HFFc6 (cell line): ENCODE data around the gene IRGC. TPM values are rescaled to one million over a fixed set of nuclear protein-coding genes. Genes with fewer than 3 reads are reported as not detected.
A peak's percentile ranks its signal among the peaks of the same experiment; 100 is the strongest.

Experiments
- DNase-seq: peaks from one replicate; pipeline ENCODE4 v3.0.0-alpha.2; 2018
- H3K27ac Mint-ChIP-seq: 2 replicates; pipeline ENCODE4 v1.8.0; 2020; ENCODE audit warnings: mild to moderate bottlenecking, mixed read lengths
- H3K27me3 Mint-ChIP-seq: 2 replicates; pipeline ENCODE4 v1.8.0; 2021; ENCODE audit warnings: mild to moderate bottlenecking, moderate library complexity, mixed read lengths; ENCODE audit not compliant: insufficient read depth
- H3K36me3 Mint-ChIP-seq: 2 replicates; pipeline ENCODE4 v1.8.0; 2021; ENCODE audit warnings: low read depth, mixed read lengths
- H3K4me1 Mint-ChIP-seq: 2 replicates; pipeline ENCODE4 v1.8.0; 2020; ENCODE audit warnings: low read depth, mixed read lengths
- H3K4me3 Mint-ChIP-seq: 2 replicates; pipeline ENCODE4 v1.8.0; 2020; ENCODE audit warnings: mild to moderate bottlenecking, moderate library complexity, mixed read lengths
- H3K9me3 Mint-ChIP-seq: 2 replicates; pipeline ENCODE4 v1.8.0; 2020; ENCODE audit warnings: mild to moderate bottlenecking, mixed read lengths
- long read RNA-seq: library from polyadenylated mRNA; unstranded; transcript quantifications from one replicate; pipeline ENCODE4 v2.0.0, GENCODE V29; 2019
- total RNA-seq, 6 experiments: library from RNA; stranded (reverse); fragmentation: NEBNext Ultra II Directional; extraction: Animal tissue kit (Norgen Biotek cat#: 25700); gene quantifications; 2 replicates in 1 of 6; 3 replicates in 5 of 6; pipeline ENCODE4 v1.2.3, GENCODE V29; 2021
- TF ChIP-seq, protein P1 (sequence below): fragments of 200-600 bp; sonication (generic); IDR thresholded peaks from 2 replicates; pipeline ENCODE4 v1.5.0; 2021; ENCODE audit warnings: antibody characterized with exemption, mild to moderate bottlenecking

IRGC gene
- not detected for total RNA-seq
- long read RNA-seq = 0 reads

DNA sequence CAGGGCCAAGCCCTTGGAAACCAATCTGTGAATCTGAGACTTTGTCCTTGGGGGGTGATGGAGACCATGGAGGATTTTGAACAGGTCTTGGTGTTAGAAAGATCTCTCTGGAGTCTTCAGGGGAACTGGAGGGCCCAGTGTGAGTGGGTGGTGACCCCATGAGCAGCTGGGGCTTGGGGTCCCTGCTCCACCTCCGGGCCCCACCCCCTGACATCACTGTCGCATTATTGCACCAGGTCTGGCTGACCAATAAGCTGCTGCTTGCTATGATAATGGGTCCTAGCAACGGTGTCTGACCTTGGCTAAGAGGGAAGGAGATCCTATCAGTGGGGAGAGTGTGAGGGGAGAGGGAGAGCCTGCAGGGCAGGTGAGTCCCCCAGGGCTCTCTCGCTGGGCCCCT is at the start of gene IRGC:
TSS of gene IRGC (plus strand) at position 301 of the 400 bp plus-strand sequence. CDS start 2,483 bp downstream, outside the sequence.
- Mint-ChIP-seq H3K4me1 (no peaks in the 10 kb centered on the region; the same call in 1 of the 2 replicates), H3K36me3 (no peaks in the 10 kb centered on the region), H3K27me3 (peaks cover 7% of the 10 kb centered on the region), H3K4me3 (no peak within 1 kb of the TSS), H3K9me3 (no peaks in the 10 kb centered on the region), H3K27ac (no peak within 1 kb of the TSS)
- no peak for DNase-seq
- TF ChIP-seq, protein P1, sequence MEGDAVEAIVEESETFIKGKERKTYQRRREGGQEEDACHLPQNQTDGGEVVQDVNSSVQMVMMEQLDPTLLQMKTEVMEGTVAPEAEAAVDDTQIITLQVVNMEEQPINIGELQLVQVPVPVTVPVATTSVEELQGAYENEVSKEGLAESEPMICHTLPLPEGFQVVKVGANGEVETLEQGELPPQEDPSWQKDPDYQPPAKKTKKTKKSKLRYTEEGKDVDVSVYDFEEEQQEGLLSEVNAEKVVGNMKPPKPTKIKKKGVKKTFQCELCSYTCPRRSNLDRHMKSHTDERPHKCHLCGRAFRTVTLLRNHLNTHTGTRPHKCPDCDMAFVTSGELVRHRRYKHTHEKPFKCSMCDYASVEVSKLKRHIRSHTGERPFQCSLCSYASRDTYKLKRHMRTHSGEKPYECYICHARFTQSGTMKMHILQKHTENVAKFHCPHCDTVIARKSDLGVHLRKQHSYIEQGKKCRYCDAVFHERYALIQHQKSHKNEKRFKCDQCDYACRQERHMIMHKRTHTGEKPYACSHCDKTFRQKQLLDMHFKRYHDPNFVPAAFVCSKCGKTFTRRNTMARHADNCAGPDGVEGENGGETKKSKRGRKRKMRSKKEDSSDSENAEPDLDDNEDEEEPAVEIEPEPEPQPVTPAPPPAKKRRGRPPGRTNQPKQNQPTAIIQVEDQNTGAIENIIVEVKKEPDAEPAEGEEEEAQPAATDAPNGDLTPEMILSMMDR = no peak

- Mint-ChIP-seq H3K27me3 (no peaks in the 10 kb centered on the region; the same call in none of the 2 replicates), H3K36me3 (peaks cover 46% of the 10 kb centered on the region), H3K4me1 (peaks cover 28% of the 10 kb centered on the region), H3K27ac (peak overlapping the region; percentile 95), H3K4me3 (peak overlapping the region; percentile 97), H3K9me3 (no peaks in the 10 kb centered on the region)
- TF ChIP-seq, protein P1 = no peak
- DNase-seq = no peak
These were observed 48.6 kb upstream of the IRGC start for GRCh38 chr19:43667126-43667875.

GRCh38 chr19:43667876-43668405 is 47.9 kb upstream of the IRGC start:
- H3K27ac Mint-ChIP-seq = peak overlapping the region; percentile 95
- TF ChIP-seq, protein P1 = no peak
- peaks cover 39% of the 10 kb centered on the region for H3K36me3 Mint-ChIP-seq
- peaks cover 31% of the 10 kb centered on the region for H3K4me1 Mint-ChIP-seq
- no peaks in the 10 kb centered on the region for H3K9me3 Mint-ChIP-seq
- H3K4me3 Mint-ChIP-seq = peak overlapping the region; percentile 97
- H3K27me3 Mint-ChIP-seq = no peaks in the 10 kb centered on the region; the same call in none of the 2 replicates
- no peak for DNase-seq

DNA sequence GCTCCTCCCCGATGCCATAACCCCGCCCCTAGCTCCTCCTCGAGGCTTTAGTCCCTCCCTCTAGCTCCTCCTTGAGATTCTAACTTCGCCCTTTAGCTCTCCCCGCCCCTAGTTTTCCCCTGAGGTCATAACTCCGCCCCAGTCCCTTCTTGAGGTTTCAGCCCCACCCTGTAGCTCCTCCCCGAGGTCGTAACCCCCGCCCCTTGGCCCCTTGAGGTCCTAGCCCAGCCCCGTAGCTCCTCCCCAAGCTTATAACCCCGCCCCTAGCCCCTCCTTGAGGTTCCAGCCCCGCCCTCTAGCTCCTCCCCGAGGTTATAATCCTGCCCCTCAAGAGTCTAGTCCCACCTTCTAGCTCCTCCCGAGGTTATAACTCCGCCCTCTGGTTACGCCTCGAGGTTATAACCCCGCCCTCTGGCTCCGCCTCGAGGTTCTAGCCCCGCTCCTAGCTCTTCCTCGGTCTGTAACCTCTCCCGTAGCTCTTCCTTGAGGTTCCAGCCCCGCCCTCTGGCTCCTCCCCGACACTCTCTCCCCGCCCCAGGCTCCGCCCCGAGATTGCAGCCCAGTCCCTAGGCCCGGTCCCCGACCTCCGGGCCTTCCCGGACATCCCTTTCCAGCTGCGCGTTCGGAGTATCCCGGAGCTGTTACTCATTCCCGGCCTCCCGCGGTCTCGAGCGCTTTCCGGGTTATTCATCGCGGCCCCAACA is 47.3 kb upstream of the IRGC start:
- peaks cover 34% of the 10 kb centered on the region for H3K36me3 Mint-ChIP-seq
- DNase-seq = peak; percentile 99
- peak overlapping the region; percentile 97 for H3K4me3 Mint-ChIP-seq
- TF ChIP-seq, protein P1 = no peak
- H3K27me3 Mint-ChIP-seq = no peaks in the 10 kb centered on the region; the same call in none of the 2 replicates
- peak overlapping the region; percentile 95 for H3K27ac Mint-ChIP-seq
- no peaks in the 10 kb centered on the region for H3K9me3 Mint-ChIP-seq
- H3K4me1 Mint-ChIP-seq = peaks cover 31% of the 10 kb centered on the region

DNA sequence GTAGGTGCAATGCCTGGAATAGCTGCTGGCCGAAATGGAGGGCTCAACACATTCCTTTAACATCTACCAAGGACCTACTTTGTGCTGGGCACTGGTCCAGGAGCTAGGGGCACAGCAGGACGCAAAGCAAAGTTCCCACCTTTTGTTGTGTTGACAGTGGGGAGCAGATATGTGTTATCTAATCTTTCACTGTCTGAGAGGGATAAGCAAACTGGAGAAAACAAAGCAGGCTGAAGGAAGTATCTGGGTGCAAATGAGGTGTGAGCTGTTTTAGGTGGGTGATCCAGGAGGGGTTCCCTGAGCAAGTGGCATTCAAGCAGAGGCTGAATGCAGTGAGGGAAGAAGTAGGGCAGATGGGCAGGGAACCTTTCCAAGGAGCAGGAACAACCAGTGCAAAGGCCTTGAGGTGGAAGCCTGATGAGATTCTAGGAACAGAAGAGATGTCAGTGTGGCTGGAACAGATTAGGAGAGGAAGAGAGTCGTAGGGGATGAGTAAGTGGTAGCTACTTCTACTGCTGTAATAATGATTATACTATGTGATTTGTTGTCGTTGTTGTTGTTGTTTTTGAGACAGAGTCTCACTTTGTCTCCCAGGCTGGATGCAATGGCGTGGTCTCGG is 43.7 kb upstream of the IRGC start:
- H3K9me3 Mint-ChIP-seq = no peaks in the 10 kb centered on the region
- H3K27ac Mint-ChIP-seq = peak overlapping the region; percentile 24; the same call in 1 of the 2 replicates
- H3K4me1 Mint-ChIP-seq = peaks cover 49% of the 10 kb centered on the region
- TF ChIP-seq, protein P1 = no peak
- DNase-seq = no peak
- peaks cover 16% of the 10 kb centered on the region for H3K36me3 Mint-ChIP-seq
- no peaks in the 10 kb centered on the region; the same call in none of the 2 replicates for H3K27me3 Mint-ChIP-seq
- no peak overlapping the region for H3K4me3 Mint-ChIP-seq
